ENCODE data around the gene DNAH17. TPM values are rescaled to one million over a fixed set of nuclear protein-coding genes. Genes with fewer than 3 reads are reported as not detected.

The DNAH17 gene
- total and polyA plus RNA-seq, 2 of the 8 experiments (the other 6 are each of a cell fraction or from before 2014, with no cell fraction given): 0.14 to 0.67 TPM

GRCh38 chr17:78401891-78402290, 175.3 kb downstream of the DNAH17 start:
- H3K9me3 ChIP-seq (ENCODE audit: insufficient read depth in 2 of 2, low read depth in 1 of 2, low read length in 1 of 2): no peaks in the 10 kb centered on the region
- H2BK12ac ChIP-seq (ENCODE audit: low read depth, low read length): no peak overlapping the region
- H3K4me2 ChIP-seq (ENCODE audit: insufficient read depth in 1 of 2, low read depth in 2 of 2, low read length in 2 of 2): no peak overlapping the region
- H3K27me3 ChIP-seq (replicated peaks in 1 of 4; ENCODE audit: control insufficient read depth in 3 of 4, extremely low read depth in 1 of 4, insufficient read depth in 3 of 4, low read length in 3 of 4): no peaks in the 10 kb centered on the region
- 0 out of 2 replicates have a peak overlapping the region, but pooled peaks have one; percentile 4 for H3K27ac ChIP-seq (ENCODE audit: low read depth, low read length)
- no peak overlapping the region for H4K5ac ChIP-seq (ENCODE audit: insufficient read length, low read depth, low read length)
- no peak overlapping the region for H3K4ac ChIP-seq (replicated peaks; ENCODE audit: insufficient read length, low read depth, low read length)
- WGBS, 2 experiments (ENCODE audit: extremely low coverage in 1 of 2, insufficient coverage in 1 of 2, insufficient read length in 1 of 2, insufficient replicate concordance in 2 of 2, low coverage in 1 of 2, low lambda C conversion rate in 2 of 2, missing lambda C conversion rate in 1 of 2): 87% methylated on average over 8 of the region's 8 CpGs; no CpG with 5 or more reads in 1 of the 2 experiments
- no peak overlapping the region for H2BK15ac ChIP-seq (ENCODE audit: low read length)
- no peak overlapping the region for H2AK5ac ChIP-seq (ENCODE audit: low read depth, low read length)
- no peak overlapping the region for H3K4me3 ChIP-seq (ENCODE audit: extremely low read depth in 1 of 4, insufficient read depth in 2 of 4, low read depth in 3 of 4, low read length in 4 of 4)
- H4K91ac ChIP-seq (replicated peaks; ENCODE audit: insufficient read length, low read length): no peak overlapping the region
- H3K23ac ChIP-seq (ENCODE audit: insufficient read length): no peak overlapping the region
- no peak overlapping the region for H2AFZ ChIP-seq (ENCODE audit: low read length)
- POLR2A ChIA-PET (ENCODE audit: partially characterized antibody): interaction anchor here (0.8 to 2.1 kb wide), 7 partner anchors 9 to 42 kb away, joined by 3 to 7 read pairs (median 3); partner anchors contain the start of genes PGS1 and SOCS3
- no peak overlapping the region for H3K56ac ChIP-seq (replicated peaks; ENCODE audit: insufficient read length, low read depth, low read length)
- peaks cover 13 to 34% of the 10 kb centered on the region in 2 experiments for H4K20me1 ChIP-seq (replicated peaks in 1 of 2; ENCODE audit: control insufficient read depth in 1 of 2, insufficient read depth in 2 of 2, low read length in 2 of 2)
- no peak overlapping the region for H2BK20ac ChIP-seq (ENCODE audit: low read length)
- peaks cover 36 to 69% (median 64%) of the 10 kb centered on the region in 4 experiments for H3K36me3 ChIP-seq (ENCODE audit: control insufficient read depth in 2 of 4, insufficient read depth in 4 of 4, low read length in 3 of 4)
- H3K14ac ChIP-seq (ENCODE audit: insufficient read length): no peak overlapping the region
- CTCF ChIA-PET (ENCODE audit: partially characterized antibody): interaction anchor here (0.8 to 6.5 kb wide), 11 partner anchors 11 to 44 kb away, joined by 3 to 45 read pairs (median 3); no protein-coding TSS in a partner anchor
- DNase-seq (ENCODE audit: low read depth in 1 of 2, low spot score in 2 of 2): no peak
- no peak overlapping the region for H2BK5ac ChIP-seq (ENCODE audit: low read depth, low read length)
- peaks cover 0 to 2% (median under 1%) of the 10 kb centered on the region in 4 experiments; a peak in 4 of 7 replicates for H3K4me1 ChIP-seq (replicated peaks in 1 of 4; ENCODE audit: control insufficient read depth in 3 of 4, insufficient read depth in 4 of 4, low read length in 3 of 4)
- FAIRE-seq: no peak
- H3K79me1 ChIP-seq (ENCODE audit: low read depth, low read length): peaks cover 5% of the 10 kb centered on the region
- H2BK120ac ChIP-seq (replicated peaks; ENCODE audit: low read depth, low read length): no peak overlapping the region
- H3K79me2 ChIP-seq (ENCODE audit: control insufficient read depth in 1 of 2, insufficient read depth in 2 of 2, low read length in 2 of 2): peaks cover 0 to 55% of the 10 kb centered on the region in 2 experiments; a peak in 2 of 4 replicates
- no peak overlapping the region for H3K9ac ChIP-seq (replicated peaks in 1 of 4; ENCODE audit: extremely low read depth in 1 of 4, low read depth in 3 of 4, low read length in 3 of 4)
- H3K23me2 ChIP-seq (ENCODE audit: low read depth, low read length): no peaks in the 10 kb centered on the region
- no peak overlapping the region for H3K18ac ChIP-seq (ENCODE audit: extremely low read depth, low read length)
- no peak overlapping the region for H4K8ac ChIP-seq (ENCODE audit: extremely low read depth, insufficient read depth, low read length)
- no peak for TF ChIP-seq CEBPB (IDR thresholded peaks at IDR 0.05; ENCODE audit: low read depth, low read length)
- no peak for TF ChIP-seq MAX (IDR thresholded peaks at IDR 0.05)
- no peak for TF ChIP-seq BACH1 (IDR thresholded peaks at IDR 0.05; ENCODE audit: low read length)
- TF ChIP-seq TBP (IDR thresholded peaks at IDR 0.05; ENCODE audit: low read depth, low read length): no peak
- no peak for TF ChIP-seq CHD2 (IDR thresholded peaks at IDR 0.05; ENCODE audit: low read length)
- no peak for TF ChIP-seq SIN3A (conservative IDR thresholded peaks at IDR 0.05 in 1 of 2, IDR thresholded peaks at IDR 0.05 in 1 of 2; ENCODE audit: low read depth in 1 of 2, low read length in 2 of 2)
- no peak for TF ChIP-seq SAP30 (IDR thresholded peaks at IDR 0.05; ENCODE audit: insufficient read depth, insufficient replicate concordance, low read length)
- no peak for TF ChIP-seq YY1 (IDR thresholded peaks at IDR 0.05; ENCODE audit: low read depth, low read length)
- no peak for TF ChIP-seq CREB1 (IDR thresholded peaks at IDR 0.05)
- no peak for TF ChIP-seq RAD21 (IDR thresholded peaks at IDR 0.05 in 1 of 2, conservative IDR thresholded peaks at IDR 0.05 in 1 of 2; ENCODE audit: low read depth in 2 of 2, low read length in 2 of 2)
- no peak for TF ChIP-seq JUND (IDR thresholded peaks at IDR 0.05; ENCODE audit: low read length)
- no peak for TF ChIP-seq PHF8 (conservative IDR thresholded peaks at IDR 0.05; ENCODE audit: low read depth, low read length)
- TF ChIP-seq HDAC6 (IDR thresholded peaks at IDR 0.05; ENCODE audit: low read depth, low read length): no peak
